HL-60 (cell line): ENCODE data around the gene ANKRD11.

Experiments used
- CTCF ChIP-seq: IDR thresholded peaks from one replicate; pipeline ENCODE4 v1.5.1; 2011; ENCODE audit warnings: low read length, control low read depth, inconsistent platforms; ENCODE audit not compliant: insufficient read depth
- GABPA ChIP-seq: IDR thresholded peaks from 2 replicates; pipeline ENCODE4 v1.6.1; 2012; ENCODE audit warnings: low read depth
- POLR2AphosphoS5 ChIP-seq: IDR thresholded peaks from 2 replicates; pipeline ENCODE4 v1.6.1; 2012; ENCODE audit warnings: low read depth

GRCh38 chr16:89452241-89452640 is 38.1 kb downstream of the ANKRD11 start:
- TF ChIP-seq CTCF, result no peak
- no peak for TF ChIP-seq POLR2AphosphoS5
- TF ChIP-seq GABPA, result no peak
